HG03045 (cell line): ENCODE data around the gene PDIK1L.

Source experiments
- ATAC-seq: cut with Tn5 transposase; IDR thresholded peaks from one replicate; pipeline ENCODE4 v1.9.1; 2021; ENCODE audit warnings: mild to moderate bottlenecking, moderate library complexity; ENCODE audit not compliant: unreplicated experiment

Gene PDIK1L

DNA sequence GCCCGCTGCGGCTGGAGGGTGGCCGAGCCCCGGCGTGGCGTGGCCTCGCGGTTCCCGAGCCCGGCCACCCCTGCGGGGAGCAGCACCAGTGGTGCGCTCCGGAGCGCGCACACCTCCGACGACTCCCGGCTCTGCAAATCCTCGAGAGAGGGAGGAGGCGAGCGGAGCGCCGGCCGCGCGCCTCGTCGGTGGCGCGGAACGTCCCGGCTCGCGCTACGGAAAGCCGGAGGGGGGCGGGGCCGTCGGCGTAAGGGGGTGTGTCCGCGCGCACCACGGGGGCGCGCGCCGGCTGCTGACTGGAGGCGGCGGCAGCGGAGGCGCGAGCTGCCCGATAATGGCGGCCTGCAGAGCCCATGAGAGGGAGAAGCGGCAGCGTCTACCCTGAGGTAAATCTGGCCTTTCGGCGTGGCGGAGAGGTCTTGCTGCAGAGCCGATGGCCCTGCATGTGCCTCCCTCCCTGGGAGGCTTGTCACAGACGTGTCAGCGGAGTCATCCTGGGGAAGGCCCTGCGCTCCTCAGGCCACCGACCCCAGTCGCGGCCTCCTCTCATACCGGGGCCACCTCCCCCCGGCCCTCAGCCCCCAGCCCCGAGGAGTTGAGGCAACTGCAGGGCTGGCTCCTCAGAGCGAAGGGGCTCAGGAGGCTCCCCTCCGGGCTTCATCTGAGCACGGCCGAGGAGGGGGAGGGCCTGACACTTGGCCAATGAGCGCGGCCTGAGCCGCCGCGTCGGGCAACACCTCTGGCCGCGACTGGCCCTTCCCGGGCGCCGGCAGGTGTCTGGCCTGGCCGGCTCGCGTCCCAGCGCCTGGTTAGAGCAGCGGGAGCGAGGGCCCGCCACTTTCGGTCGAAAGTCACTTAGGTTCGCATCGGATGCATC lies at the start of gene PDIK1L:
Gene PDIK1L, plus strand, starts transcription at position 295 of the 877 bp plus-strand sequence. CDS start 2,485 bp downstream, outside the sequence.
- ATAC-seq = peak; percentile 69

DNA sequence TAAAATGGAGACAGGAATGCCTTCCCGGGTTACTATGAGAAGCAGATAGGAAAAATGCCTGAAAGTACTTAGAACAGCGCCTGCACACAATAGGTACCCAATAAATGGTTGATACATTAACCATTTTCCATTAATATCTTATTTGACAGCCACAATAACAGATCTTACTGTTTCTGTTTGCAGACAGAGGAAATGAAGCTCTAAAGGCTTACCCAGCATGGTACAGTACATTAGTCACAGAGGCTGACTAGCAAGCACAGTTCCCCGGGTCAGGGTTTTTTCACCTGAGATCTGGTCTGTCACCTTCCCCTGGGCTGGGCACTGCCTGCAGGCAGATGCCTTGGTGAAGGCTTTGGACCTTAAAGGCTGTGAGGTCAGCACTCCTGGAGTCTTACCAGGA lies 47.1 kb upstream of the PDIK1L start:
- ATAC-seq = no peak

DNA sequence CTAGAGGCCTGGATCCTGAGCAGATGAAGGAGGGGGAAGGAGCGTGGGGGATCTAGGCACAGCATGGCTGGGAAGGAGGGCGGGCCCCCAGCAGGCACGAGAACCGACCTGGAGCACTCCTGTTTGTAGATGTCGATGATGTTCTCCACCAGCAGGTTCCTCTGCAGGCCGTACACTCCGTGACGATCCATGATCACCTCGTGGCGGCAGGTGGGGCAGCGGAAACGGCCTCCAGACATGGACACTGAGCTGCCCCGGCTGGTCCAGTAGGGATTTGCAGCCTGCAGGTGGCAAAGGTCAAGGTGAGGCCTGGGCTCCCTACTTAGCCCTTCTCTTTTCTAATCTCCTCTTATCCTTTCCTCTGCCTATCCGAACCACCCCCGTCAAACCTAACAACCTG lies 45.5 kb upstream of the PDIK1L start:
- no peak for ATAC-seq

- no peak for ATAC-seq
Measured at GRCh38 chr1:26066857-26067256, 44.8 kb upstream of the PDIK1L start.

- ATAC-seq = no peak
Measured at GRCh38 chr1:26067432-26067911, 44.2 kb upstream of the PDIK1L start, which contains the start of gene TRIM63. Gene TRIM63, minus strand, starts transcription at chr1:26067630. Its CDS starts 136 bp downstream, at chr1:26067494.

DNA sequence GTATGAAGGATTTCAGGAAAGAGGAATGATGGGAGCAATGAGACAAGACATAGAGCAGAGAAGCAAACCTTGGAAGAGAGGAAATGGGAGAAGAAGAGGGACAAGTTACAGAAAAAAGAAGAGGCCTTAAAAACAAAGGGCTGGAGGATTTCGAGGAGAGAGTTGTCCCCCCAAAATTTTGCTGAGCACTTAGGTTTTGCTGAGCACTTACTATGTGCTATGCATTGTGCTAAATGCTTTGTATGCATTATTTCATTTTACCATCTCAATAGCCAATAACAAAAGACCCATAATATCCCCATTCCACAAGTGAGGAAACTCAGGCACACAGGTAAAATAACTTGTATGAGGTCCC lies 41.7 kb upstream of the PDIK1L start:
- no peak for ATAC-seq

DNA sequence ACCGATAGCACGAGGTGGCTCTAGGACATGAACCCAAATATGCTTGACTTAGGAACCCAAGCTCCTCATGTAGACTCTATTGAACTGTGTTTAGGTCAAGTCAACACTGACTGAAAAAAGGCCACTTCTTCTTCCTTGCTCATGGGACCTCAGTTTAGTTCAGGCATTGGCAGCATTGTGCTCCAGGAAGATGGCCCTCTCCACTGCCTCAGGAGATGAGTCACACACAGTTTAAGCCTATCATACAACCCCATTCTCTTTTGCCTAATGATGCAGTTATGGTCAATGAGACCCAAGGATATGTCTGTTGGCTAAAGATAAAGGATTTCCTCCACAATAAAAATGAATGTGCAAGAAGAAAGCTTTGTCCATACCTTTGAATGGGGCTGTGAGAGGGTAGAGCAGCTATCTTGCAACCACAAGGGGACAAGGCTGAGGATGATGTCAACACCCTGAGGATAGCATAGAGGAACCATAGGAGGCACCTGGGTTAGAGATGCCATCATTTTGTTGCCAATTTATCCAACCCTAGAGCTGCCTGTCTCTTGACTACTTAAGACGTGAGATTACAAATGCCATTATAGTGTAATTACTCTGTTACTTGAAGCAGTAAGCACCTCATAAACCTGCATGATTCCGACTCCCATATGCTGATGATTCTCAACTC lies 41.2 kb upstream of the PDIK1L start:
- no peak for ATAC-seq

GRCh38 chr1:26070963-26071342 lies 40.7 kb upstream of the PDIK1L start:
- ATAC-seq = no peak

GRCh38 chr1:26072305-26072704 lies 39.3 kb upstream of the PDIK1L start:
- ATAC-seq = no peak

DNA sequence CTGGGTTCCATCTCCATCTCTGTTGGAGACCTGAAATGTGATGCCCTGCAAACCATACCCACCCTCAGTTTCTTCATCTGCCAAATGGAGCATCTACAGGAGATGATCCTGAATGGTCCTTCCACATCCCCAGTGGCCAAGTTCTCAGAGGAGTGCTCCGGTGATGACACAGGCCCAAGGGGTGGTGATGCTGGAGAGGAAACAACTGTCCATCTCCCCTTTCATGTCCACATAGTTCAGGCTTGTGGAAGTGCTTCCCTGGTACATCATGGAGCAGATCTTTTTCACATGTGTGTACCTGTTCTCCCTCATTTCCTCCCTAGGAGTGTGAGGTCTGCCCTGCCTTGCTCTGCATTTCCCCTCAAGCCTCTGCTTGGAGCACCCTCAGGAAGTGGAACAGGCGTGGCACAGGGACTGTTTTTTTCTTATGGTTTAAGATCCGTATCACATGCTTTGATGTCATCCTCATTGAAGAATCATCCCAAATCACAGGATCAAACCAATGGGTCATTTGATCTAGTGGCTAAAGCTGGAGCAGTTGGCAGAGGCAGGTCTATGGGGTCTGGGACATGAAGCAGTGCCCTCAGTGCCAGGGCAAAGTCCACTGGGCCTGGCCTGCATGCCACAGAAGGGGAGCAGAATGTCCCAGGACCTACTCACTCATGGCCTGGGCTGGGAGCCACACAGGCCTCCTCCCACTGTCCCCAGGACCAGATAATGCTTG lies 36.0 kb upstream of the PDIK1L start:
- ATAC-seq = no peak

DNA sequence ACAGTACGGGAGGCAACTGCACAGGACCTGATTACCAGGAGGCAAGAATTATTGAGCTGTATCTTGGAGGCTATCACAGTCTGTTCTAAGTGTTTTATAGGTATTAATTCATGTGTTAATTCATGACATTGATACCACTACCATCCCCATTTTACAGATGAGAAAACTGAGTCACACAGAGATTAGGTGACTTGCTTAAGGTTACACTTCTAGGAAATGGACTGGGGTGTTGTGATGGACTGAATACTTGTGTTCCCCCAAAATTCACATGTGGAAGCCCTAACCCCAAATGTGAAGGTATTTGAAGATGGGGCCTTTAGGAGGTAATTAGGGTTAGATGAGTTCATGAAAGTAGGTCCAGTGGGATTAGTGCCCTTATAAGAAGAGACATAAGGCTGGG lies 34.1 kb upstream of the PDIK1L start:
- no peak for ATAC-seq

DNA sequence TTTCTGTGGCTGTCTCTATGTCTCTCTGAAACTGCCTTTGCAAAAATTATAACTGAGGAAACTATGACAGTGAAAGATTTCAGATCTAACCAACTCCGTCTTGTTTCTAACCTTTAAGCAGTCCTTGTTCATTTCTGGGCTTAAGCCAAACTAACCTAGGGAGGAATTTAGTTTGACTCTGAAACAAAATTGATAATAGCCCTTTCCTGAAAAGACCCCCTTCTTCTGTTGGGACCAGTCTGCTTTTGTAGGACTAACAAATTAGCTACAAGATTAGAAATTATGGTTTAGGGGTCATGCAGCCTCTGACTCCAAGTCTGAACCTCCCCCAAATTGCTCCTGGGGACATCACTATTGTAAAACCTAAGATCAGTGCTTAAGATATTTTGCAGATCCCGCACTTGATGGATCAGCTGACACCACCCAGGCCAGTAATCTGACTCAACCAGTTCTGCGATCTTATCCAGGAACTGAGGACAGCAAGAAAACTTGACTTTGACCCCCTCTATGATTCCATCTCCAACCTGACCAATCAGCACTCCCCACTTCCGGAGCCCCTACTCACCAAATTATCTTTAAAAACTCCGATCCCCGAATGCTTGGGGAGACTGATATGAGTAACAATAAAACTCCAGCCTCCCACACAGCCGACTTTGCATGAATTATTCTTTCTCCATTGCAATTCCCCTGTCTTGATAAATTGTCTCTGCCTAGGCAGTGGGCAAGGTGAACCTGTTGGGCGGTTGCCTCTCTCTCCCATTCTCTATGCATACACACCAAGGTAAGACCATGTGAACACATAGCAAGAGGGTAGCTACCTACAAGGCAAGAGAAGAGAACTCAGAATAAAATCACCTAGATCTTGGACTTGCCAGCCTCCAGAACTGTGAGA lies 33.1 kb upstream of the PDIK1L start:
- no peak for ATAC-seq

DNA sequence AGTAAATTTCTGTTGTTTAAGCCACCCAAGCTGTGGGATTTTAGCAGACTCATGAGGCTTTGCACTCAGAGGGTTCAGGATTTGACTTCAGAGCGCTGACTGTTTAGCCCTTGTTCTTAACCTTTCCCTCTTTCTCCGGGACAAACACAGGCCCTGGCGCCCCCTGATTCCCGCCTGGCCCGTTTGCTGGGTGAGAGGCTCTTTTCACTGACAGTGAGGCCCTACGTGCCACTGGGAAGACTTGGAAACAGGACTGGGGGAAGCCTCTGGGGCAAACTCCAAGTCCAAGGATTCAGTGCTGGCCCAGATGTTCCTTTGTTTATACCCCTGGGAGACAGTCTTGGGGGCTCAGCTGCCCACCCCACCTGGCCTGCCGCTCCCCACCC lies 32.5 kb upstream of the PDIK1L start:
- ATAC-seq = no peak

- ATAC-seq = no peak
Measured at GRCh38 chr1:26079960-26080814, 31.4 kb upstream of the PDIK1L start.

GRCh38 chr1:26081267-26082019 lies 30.2 kb upstream of the PDIK1L start:
- no peak for ATAC-seq

DNA sequence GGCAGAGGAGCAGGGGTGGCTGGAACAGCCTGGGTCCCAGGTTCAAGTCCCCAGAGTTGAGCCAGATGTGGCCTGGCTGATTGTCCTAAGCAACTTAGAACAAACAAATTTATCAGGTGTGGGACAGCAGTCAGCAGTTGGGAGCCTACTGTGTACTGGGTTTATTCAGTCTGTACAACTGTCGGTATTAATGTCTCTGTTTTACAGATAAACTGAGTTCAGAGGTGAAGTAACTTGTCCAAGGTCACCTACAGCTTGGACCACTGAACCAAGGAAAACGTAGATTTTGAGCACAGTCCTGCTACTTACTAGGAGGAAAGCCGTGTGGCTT lies 29.6 kb upstream of the PDIK1L start:
- ATAC-seq = no peak

DNA sequence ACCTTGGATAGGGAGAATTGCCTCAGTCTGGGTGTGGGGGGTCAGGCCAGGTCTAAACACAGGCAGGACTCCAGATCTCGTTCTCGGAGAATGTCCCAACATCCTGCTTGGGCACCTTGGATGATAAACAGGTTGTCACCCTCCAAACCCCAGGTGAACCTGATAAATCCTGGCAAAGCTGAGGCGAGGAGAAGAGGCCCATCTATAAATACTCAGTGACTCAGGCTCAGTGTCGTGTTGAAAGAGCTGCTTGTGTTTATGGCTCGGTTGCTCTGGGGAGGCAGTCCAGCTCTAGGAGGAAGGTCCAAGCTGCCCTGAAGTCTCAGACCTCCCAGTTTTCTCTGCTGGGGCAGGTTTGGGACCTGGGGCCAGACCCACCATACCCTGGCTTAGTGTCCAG lies 28.4 kb upstream of the PDIK1L start:
- ATAC-seq = no peak

DNA sequence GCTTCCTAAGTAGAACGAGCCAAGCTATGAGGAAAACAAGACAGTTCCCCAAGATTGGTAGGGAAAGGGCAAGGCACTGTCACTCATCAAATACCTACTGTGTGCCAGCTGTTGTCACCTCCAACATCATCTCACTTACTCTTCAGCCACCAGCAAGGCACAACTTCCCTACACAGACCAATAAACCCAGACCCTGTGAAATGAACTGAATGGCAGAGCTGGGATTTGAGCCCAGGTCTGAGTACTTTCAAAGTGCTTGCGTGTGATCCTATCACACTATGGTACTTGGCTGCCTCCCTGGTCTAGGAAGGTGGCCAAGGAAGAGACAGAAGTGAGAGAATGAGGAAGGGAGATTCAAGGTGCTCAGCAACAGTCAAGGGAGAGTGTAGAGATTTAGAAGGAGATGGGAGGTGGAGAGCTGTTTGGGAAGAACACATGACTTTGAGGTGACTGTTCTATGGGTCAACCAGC lies 27.5 kb upstream of the PDIK1L start:
- ATAC-seq = no peak

- ATAC-seq = no peak
Measured at GRCh38 chr1:26084844-26085243, 26.8 kb upstream of the PDIK1L start.
